ENCODE measurements around the gene SCYGR6. TPM values are rescaled to one million over a fixed set of nuclear protein-coding genes. Genes with fewer than 3 reads are reported as not detected.

The SCYGR6 gene
- not detected for total RNA-seq

- no peak within 1 kb of the TSS for H3K4me3 ChIP-seq
- H3K36me3 ChIP-seq, result no peaks in the 10 kb centered on the region
- H3K9me3 ChIP-seq, result no peaks in the 10 kb centered on the region
- H3K27me3 ChIP-seq (replicated peaks; ENCODE audit: insufficient read depth), result no peaks in the 10 kb centered on the region
- TF ChIP-seq POLR2AphosphoS5 (IDR thresholded peaks at IDR 0.05), result no peak
- TF ChIP-seq CTCF (IDR thresholded peaks at IDR 0.05), result no peak
- TF ChIP-seq POLR2A (IDR thresholded peaks at IDR 0.05), result no peak
- 65% methylated on average over 11 of the region's 15 CpGs for WGBS
- no peaks in the 10 kb centered on the region for H3K4me1 ChIP-seq (replicated peaks)
- no peak within 1 kb of the TSS for H3K27ac ChIP-seq
- no peak for DNase-seq (ENCODE audit: low spot score)
- intact Hi-C loops (cut with DNase I), result no loop called here
Measured at GRCh38 chr2:227724394-227725039, at the start of gene SCYGR6. Gene SCYGR6, minus strand, starts transcription at chr2:227724757. Its CDS starts 0 bp downstream, at chr2:227724757.

GRCh38 chr2:227774011-227774624, 49.6 kb upstream of the SCYGR6 start:
- no peak for DNase-seq (ENCODE audit: low spot score)
- WGBS, result 58% methylated on average over 15 of the region's 15 CpGs
- Histone ChIP-seq H3K4me3 (no peak overlapping the region), H3K36me3 (no peaks in the 10 kb centered on the region), H3K4me1 (replicated peaks) (no peaks in the 10 kb centered on the region), H3K9me3 (no peaks in the 10 kb centered on the region), H3K27me3 (replicated peaks; ENCODE audit: insufficient read depth) (no peaks in the 10 kb centered on the region), H3K27ac (no peak overlapping the region)
- intact Hi-C loops (cut with DNase I), result no loop called here
- no peak for TF ChIP-seq POLR2A (IDR thresholded peaks at IDR 0.05)
- no peak for TF ChIP-seq POLR2AphosphoS5 (IDR thresholded peaks at IDR 0.05)
- no peak for TF ChIP-seq CTCF (IDR thresholded peaks at IDR 0.05)

GRCh38 chr2:227772932-227773331, 48.4 kb upstream of the SCYGR6 start:
- TF ChIP-seq POLR2A (IDR thresholded peaks at IDR 0.05), result no peak
- TF ChIP-seq POLR2AphosphoS5 (IDR thresholded peaks at IDR 0.05), result no peak
- TF ChIP-seq CTCF (IDR thresholded peaks at IDR 0.05), result no peak
- H3K27ac ChIP-seq, result no peak overlapping the region
- H3K36me3 ChIP-seq, result no peaks in the 10 kb centered on the region
- intact Hi-C loops (cut with DNase I), result no loop called here
- H3K4me3 ChIP-seq, result no peak overlapping the region
- no peaks in the 10 kb centered on the region for H3K4me1 ChIP-seq (replicated peaks)
- H3K27me3 ChIP-seq (replicated peaks; ENCODE audit: insufficient read depth), result no peaks in the 10 kb centered on the region
- WGBS, result 73% methylated on average over 2 of the region's 2 CpGs
- no peaks in the 10 kb centered on the region for H3K9me3 ChIP-seq
- no peak for DNase-seq (ENCODE audit: low spot score)

- H3K36me3 ChIP-seq, result no peaks in the 10 kb centered on the region
- DNase-seq (ENCODE audit: low spot score), result no peak
- no peaks in the 10 kb centered on the region for H3K27me3 ChIP-seq (replicated peaks; ENCODE audit: insufficient read depth)
- H3K4me3 ChIP-seq, result no peak overlapping the region
- TF ChIP-seq POLR2A (IDR thresholded peaks at IDR 0.05) (no peak), CTCF (IDR thresholded peaks at IDR 0.05) (no peak), POLR2AphosphoS5 (IDR thresholded peaks at IDR 0.05) (no peak)
- 84% methylated on average over 5 of the region's 5 CpGs for WGBS
- H3K27ac ChIP-seq, result no peak overlapping the region
- H3K4me1 ChIP-seq (replicated peaks), result no peaks in the 10 kb centered on the region
- intact Hi-C loops (cut with DNase I), result no loop called here
- no peaks in the 10 kb centered on the region for H3K9me3 ChIP-seq
Measured at GRCh38 chr2:227772197-227772661, 47.7 kb upstream of the SCYGR6 start.

- Histone ChIP-seq H3K27me3 (replicated peaks; ENCODE audit: insufficient read depth) (no peaks in the 10 kb centered on the region), H3K4me1 (replicated peaks) (no peaks in the 10 kb centered on the region), H3K36me3 (no peaks in the 10 kb centered on the region), H3K27ac (no peak overlapping the region), H3K9me3 (no peaks in the 10 kb centered on the region), H3K4me3 (no peak overlapping the region)
- WGBS, result 94% methylated on average over 22 of the region's 22 CpGs
- intact Hi-C loops (cut with DNase I), result loop anchor here (5.0 kb wide), 3 partner anchors 111 to 361 kb away; partner anchors contain the start of gene AGFG1
- no peak for DNase-seq (ENCODE audit: low spot score)
- TF ChIP-seq POLR2A (IDR thresholded peaks at IDR 0.05) (no peak), CTCF (IDR thresholded peaks at IDR 0.05) (no peak), POLR2AphosphoS5 (IDR thresholded peaks at IDR 0.05) (no peak)
Measured at GRCh38 chr2:227767830-227768229, 43.3 kb upstream of the SCYGR6 start.
